ENCODE measurements around the gene TRPV4.

- no peak for TF ChIP-seq CTCF (IDR thresholded peaks at IDR 0.05)
- no peak for TF ChIP-seq POLR2A (IDR thresholded peaks at IDR 0.05)
Observed at GRCh38 chr12:109836916-109837315, 3.7 kb upstream of the TRPV4 start.

Data from lower leg skin (tissue), 3 donors.